Measurements from ENCODE around the gene GTF2F1. TPM values are rescaled to one million over a fixed set of nuclear protein-coding genes. Genes with fewer than 3 reads are reported as not detected.

GTF2F1 gene
- total and polyA plus RNA-seq, 10 of the 15 experiments (the other 5 are each of a cell fraction or from before 2014, with no cell fraction given): 4.5 to 61.7 (median 48.5) TPM

DNA sequence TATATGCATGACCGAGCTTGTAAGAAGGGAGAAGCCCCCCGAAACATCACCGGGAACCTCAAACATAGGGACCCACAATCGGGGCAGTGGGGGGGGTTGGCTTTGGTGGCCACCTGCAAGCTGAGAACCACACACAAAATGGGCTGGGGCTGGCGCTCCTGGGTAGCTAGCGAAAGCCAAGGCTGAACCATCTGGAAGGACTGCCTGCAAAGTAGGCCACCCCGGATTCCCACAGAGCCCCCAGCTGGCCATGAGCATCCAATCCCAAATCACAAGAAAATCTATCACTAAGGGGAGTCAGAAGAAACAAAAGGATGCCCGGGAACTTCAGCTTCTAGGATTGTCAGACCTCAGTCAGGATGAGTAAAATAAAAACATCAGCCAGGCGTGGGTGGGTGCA is 14.5 kb downstream of the GTF2F1 start:
- H3K4me3 ChIP-seq: no peak overlapping the region
- ChIA-PET RAD21 (ENCODE audit: unreplicated experiment) (no interaction called here), SMC1A (ENCODE audit: uncharacterized antibody, unreplicated experiment) (no interaction called here), CTCF (no interaction called here), POLR2A (no interaction called here)
- intact Hi-C loops (cut with micrococcal nuclease; ENCODE audit: unreplicated experiment): no loop called here
- ATAC-seq: no peak
- peaks cover 1% of the 10 kb centered on the region; the same call in 1 of the 3 replicates for H3K9me3 ChIP-seq (replicated peaks; ENCODE audit: control insufficient read depth, insufficient read depth, low read length)
- H3K9ac ChIP-seq (ENCODE audit: control insufficient read depth, insufficient read depth, low read length): no peak overlapping the region
- 91% methylated on average over 9 of the region's 9 CpGs for WGBS (ENCODE audit: insufficient coverage, insufficient replicate concordance, low lambda C conversion rate, missing lambda C conversion rate)
- H3K27me3 ChIP-seq (replicated peaks in 1 of 2; ENCODE audit: control insufficient read depth in 2 of 2, insufficient read depth in 2 of 2, low read length in 1 of 2): no peaks in the 10 kb centered on the region
- DNase-seq (ENCODE audit: low read depth, low spot score): no peak
- no peaks in the 10 kb centered on the region for H4K20me1 ChIP-seq (ENCODE audit: control insufficient read depth, insufficient read depth)
- BruUV-seq (replicated peaks): no TSS peak
- H3K27ac ChIP-seq (ENCODE audit: control insufficient read depth, insufficient read depth): no peak overlapping the region
- FAIRE-seq: no peak
- in situ Hi-C loops (cut with MboI): no loop called here
- peaks cover 21 to 26% of the 10 kb centered on the region in 2 experiments for H3K36me3 ChIP-seq (ENCODE audit: control insufficient read depth in 2 of 2, insufficient read depth in 2 of 2, low read length in 1 of 2)
- no peak overlapping the region for H2AFZ ChIP-seq (ENCODE audit: control insufficient read depth, low read depth, low read length)
- H3K4me1 ChIP-seq (ENCODE audit: control insufficient read depth, insufficient read depth, low read length): no peaks in the 10 kb centered on the region
- H3K4me2 ChIP-seq (ENCODE audit: control insufficient read depth, insufficient read depth): no peak overlapping the region
- H3K79me2 ChIP-seq (ENCODE audit: control insufficient read depth, insufficient read depth, low read length): no peaks in the 10 kb centered on the region; the same call in 1 of the 2 replicates
- no peak for TF ChIP-seq FOXM1 (IDR thresholded peaks at IDR 0.05; ENCODE audit: low read depth, low read length)
- TF ChIP-seq, protein P1, sequence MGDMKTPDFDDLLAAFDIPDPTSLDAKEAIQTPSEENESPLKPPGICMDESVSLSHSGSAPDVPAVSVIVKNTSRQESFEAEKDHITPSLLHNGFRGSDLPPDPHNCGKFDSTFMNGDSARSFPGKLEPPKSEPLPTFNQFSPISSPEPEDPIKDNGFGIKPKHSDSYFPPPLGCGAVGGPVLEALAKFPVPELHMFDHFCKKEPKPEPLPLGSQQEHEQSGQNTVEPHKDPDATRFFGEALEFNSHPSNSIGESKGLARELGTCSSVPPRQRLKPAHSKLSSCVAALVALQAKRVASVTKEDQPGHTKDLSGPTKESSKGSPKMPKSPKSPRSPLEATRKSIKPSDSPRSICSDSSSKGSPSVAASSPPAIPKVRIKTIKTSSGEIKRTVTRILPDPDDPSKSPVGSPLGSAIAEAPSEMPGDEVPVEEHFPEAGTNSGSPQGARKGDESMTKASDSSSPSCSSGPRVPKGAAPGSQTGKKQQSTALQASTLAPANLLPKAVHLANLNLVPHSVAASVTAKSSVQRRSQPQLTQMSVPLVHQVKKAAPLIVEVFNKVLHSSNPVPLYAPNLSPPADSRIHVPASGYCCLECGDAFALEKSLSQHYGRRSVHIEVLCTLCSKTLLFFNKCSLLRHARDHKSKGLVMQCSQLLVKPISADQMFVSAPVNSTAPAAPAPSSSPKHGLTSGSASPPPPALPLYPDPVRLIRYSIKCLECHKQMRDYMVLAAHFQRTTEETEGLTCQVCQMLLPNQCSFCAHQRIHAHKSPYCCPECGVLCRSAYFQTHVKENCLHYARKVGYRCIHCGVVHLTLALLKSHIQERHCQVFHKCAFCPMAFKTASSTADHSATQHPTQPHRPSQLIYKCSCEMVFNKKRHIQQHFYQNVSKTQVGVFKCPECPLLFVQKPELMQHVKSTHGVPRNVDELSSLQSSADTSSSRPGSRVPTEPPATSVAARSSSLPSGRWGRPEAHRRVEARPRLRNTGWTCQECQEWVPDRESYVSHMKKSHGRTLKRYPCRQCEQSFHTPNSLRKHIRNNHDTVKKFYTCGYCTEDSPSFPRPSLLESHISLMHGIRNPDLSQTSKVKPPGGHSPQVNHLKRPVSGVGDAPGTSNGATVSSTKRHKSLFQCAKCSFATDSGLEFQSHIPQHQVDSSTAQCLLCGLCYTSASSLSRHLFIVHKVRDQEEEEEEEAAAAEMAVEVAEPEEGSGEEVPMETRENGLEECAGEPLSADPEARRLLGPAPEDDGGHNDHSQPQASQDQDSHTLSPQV (IDR thresholded peaks at IDR 0.05): no peak
- TF ChIP-seq, protein P2, sequence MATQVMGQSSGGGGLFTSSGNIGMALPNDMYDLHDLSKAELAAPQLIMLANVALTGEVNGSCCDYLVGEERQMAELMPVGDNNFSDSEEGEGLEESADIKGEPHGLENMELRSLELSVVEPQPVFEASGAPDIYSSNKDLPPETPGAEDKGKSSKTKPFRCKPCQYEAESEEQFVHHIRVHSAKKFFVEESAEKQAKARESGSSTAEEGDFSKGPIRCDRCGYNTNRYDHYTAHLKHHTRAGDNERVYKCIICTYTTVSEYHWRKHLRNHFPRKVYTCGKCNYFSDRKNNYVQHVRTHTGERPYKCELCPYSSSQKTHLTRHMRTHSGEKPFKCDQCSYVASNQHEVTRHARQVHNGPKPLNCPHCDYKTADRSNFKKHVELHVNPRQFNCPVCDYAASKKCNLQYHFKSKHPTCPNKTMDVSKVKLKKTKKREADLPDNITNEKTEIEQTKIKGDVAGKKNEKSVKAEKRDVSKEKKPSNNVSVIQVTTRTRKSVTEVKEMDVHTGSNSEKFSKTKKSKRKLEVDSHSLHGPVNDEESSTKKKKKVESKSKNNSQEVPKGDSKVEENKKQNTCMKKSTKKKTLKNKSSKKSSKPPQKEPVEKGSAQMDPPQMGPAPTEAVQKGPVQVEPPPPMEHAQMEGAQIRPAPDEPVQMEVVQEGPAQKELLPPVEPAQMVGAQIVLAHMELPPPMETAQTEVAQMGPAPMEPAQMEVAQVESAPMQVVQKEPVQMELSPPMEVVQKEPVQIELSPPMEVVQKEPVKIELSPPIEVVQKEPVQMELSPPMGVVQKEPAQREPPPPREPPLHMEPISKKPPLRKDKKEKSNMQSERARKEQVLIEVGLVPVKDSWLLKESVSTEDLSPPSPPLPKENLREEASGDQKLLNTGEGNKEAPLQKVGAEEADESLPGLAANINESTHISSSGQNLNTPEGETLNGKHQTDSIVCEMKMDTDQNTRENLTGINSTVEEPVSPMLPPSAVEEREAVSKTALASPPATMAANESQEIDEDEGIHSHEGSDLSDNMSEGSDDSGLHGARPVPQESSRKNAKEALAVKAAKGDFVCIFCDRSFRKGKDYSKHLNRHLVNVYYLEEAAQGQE (IDR thresholded peaks at IDR 0.05; ENCODE audit: low read depth, low read length): no peak
- TF ChIP-seq, protein P3, sequence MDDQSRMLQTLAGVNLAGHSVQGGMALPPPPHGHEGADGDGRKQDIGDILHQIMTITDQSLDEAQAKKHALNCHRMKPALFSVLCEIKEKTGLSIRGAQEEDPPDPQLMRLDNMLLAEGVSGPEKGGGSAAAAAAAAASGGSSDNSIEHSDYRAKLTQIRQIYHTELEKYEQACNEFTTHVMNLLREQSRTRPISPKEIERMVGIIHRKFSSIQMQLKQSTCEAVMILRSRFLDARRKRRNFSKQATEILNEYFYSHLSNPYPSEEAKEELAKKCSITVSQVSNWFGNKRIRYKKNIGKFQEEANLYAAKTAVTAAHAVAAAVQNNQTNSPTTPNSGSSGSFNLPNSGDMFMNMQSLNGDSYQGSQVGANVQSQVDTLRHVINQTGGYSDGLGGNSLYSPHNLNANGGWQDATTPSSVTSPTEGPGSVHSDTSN (IDR thresholded peaks at IDR 0.05; ENCODE audit: insufficient replicate concordance, low read depth, low read length): no peak
- TF ChIP-seq CHD4 (IDR thresholded peaks at IDR 0.05): no peak
- TF ChIP-seq, protein P4, sequence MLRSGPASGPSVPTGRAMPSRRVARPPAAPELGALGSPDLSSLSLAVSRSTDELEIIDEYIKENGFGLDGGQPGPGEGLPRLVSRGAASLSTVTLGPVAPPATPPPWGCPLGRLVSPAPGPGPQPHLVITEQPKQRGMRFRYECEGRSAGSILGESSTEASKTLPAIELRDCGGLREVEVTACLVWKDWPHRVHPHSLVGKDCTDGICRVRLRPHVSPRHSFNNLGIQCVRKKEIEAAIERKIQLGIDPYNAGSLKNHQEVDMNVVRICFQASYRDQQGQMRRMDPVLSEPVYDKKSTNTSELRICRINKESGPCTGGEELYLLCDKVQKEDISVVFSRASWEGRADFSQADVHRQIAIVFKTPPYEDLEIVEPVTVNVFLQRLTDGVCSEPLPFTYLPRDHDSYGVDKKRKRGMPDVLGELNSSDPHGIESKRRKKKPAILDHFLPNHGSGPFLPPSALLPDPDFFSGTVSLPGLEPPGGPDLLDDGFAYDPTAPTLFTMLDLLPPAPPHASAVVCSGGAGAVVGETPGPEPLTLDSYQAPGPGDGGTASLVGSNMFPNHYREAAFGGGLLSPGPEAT (IDR thresholded peaks at IDR 0.05; ENCODE audit: low read depth): no peak
- no peak for TF ChIP-seq ZNF622 (IDR thresholded peaks at IDR 0.05)
- TF ChIP-seq NFIC (IDR thresholded peaks at IDR 0.05; ENCODE audit: low read depth, low read length): no peak
- TF ChIP-seq, protein P5, sequence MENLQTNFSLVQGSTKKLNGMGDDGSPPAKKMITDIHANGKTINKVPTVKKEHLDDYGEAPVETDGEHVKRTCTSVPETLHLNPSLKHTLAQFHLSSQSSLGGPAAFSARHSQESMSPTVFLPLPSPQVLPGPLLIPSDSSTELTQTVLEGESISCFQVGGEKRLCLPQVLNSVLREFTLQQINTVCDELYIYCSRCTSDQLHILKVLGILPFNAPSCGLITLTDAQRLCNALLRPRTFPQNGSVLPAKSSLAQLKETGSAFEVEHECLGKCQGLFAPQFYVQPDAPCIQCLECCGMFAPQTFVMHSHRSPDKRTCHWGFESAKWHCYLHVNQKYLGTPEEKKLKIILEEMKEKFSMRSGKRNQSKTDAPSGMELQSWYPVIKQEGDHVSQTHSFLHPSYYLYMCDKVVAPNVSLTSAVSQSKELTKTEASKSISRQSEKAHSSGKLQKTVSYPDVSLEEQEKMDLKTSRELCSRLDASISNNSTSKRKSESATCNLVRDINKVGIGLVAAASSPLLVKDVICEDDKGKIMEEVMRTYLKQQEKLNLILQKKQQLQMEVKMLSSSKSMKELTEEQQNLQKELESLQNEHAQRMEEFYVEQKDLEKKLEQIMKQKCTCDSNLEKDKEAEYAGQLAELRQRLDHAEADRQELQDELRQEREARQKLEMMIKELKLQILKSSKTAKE (IDR thresholded peaks at IDR 0.05; ENCODE audit: low read depth, poor library complexity, severe bottlenecking): no peak
- TF ChIP-seq SIX5 (IDR thresholded peaks at IDR 0.05; ENCODE audit: low read depth, low read length, severe bottlenecking): no peak
